ENCODE results near the gene ITGB7.
"Not testable (repeated sequence)": the region's sequence is repeated elsewhere in the genome, so short reads cannot be mapped to it uniquely, and the experiment has no call there.

ITGB7 gene

GRCh38 chr12:53179687-53180219 is 27.3 kb downstream of the ITGB7 start:
- H3K4me1 ChIP-seq (ENCODE audit: low read length): peaks cover 31% of the 10 kb centered on the region
- H3K4me3 ChIP-seq (ENCODE audit: low read length): peak overlapping the region; percentile 91
- no peaks in the 10 kb centered on the region for H3K27me3 ChIP-seq (ENCODE audit: low read depth, low read length)
- peak overlapping the region; percentile 99 for H3K4me2 ChIP-seq (ENCODE audit: low read length)
- peaks cover 27% of the 10 kb centered on the region for H3K79me2 ChIP-seq (ENCODE audit: low read length)
- peak overlapping the region; percentile 96 for H2AFZ ChIP-seq (ENCODE audit: low read depth, low read length)
- TF ChIP-seq EZH2phosphoT487 (IDR thresholded peaks at IDR 0.05; ENCODE audit: low read depth): no peak
- TF ChIP-seq CTCF (IDR thresholded peaks at IDR 0.05; ENCODE audit: low read depth, low read length): no peak
- peaks cover 26% of the 10 kb centered on the region for H3K36me3 ChIP-seq (replicated peaks; ENCODE audit: low read depth, low read length)
- peak overlapping the region; percentile 88 for H3K27ac ChIP-seq (ENCODE audit: low read length)
- no peaks in the 10 kb centered on the region for H3K9me3 ChIP-seq (ENCODE audit: insufficient read depth, low read length)
- H4K20me1 ChIP-seq (ENCODE audit: insufficient read depth, low read length): peaks cover 12% of the 10 kb centered on the region
- H3K9ac ChIP-seq (ENCODE audit: low read length): peak overlapping the region; percentile 97

- not testable (repeated sequence) for H3K4me2 ChIP-seq (ENCODE audit: low read length)
Observed at GRCh38 chr12:53178803-53179202, 28.2 kb downstream of the ITGB7 start.

GRCh38 chr12:53177447-53177846 is 29.6 kb downstream of the ITGB7 start:
- peaks cover 31% of the 10 kb centered on the region for H3K4me1 ChIP-seq (ENCODE audit: low read length)
- H3K4me3 ChIP-seq (ENCODE audit: low read length); H3K27me3 ChIP-seq (ENCODE audit: low read depth, low read length): not testable (repeated sequence)

More at GRCh38 chr12:53178803-53179202, 28.2 kb downstream of the ITGB7 start:
- not testable (repeated sequence) for H3K27ac ChIP-seq (ENCODE audit: low read length); H3K27me3 ChIP-seq (ENCODE audit: low read depth, low read length); H3K9ac ChIP-seq (ENCODE audit: low read length); H3K9me3 ChIP-seq (ENCODE audit: insufficient read depth, low read length); H2AFZ ChIP-seq (ENCODE audit: low read depth, low read length); H3K4me3 ChIP-seq (ENCODE audit: low read length)
- peaks cover 22% of the 10 kb centered on the region for H3K36me3 ChIP-seq (replicated peaks; ENCODE audit: low read depth, low read length)
- H3K79me2 ChIP-seq (ENCODE audit: low read length): peaks cover 26% of the 10 kb centered on the region
- H3K4me1 ChIP-seq (ENCODE audit: low read length): peaks cover 31% of the 10 kb centered on the region
- peaks cover 12% of the 10 kb centered on the region for H4K20me1 ChIP-seq (ENCODE audit: insufficient read depth, low read length)

GRCh38 chr12:53176750-53177149 is 30.3 kb downstream of the ITGB7 start:
- no peaks in the 10 kb centered on the region for H3K9me3 ChIP-seq (ENCODE audit: insufficient read depth, low read length)
- H2AFZ ChIP-seq (ENCODE audit: low read depth, low read length): no peak overlapping the region
- H3K27me3 ChIP-seq (ENCODE audit: low read depth, low read length): no peaks in the 10 kb centered on the region
- peaks cover 9% of the 10 kb centered on the region for H3K79me2 ChIP-seq (ENCODE audit: low read length)
- TF ChIP-seq CTCF (IDR thresholded peaks at IDR 0.05; ENCODE audit: low read depth, low read length): no peak
- TF ChIP-seq EZH2phosphoT487 (IDR thresholded peaks at IDR 0.05; ENCODE audit: low read depth): no peak
- H3K36me3 ChIP-seq (replicated peaks; ENCODE audit: low read depth, low read length): peaks cover 2% of the 10 kb centered on the region
- no peak overlapping the region for H3K4me2 ChIP-seq (ENCODE audit: low read length)
- H3K9ac ChIP-seq (ENCODE audit: low read length): no peak overlapping the region
- H3K4me1 ChIP-seq (ENCODE audit: low read length): peaks cover 24% of the 10 kb centered on the region
- no peak overlapping the region for H3K4me3 ChIP-seq (ENCODE audit: low read length)
- H3K27ac ChIP-seq (ENCODE audit: low read length): no peak overlapping the region
- peaks cover under 1% of the 10 kb centered on the region; the same call in 1 of the 2 replicates for H4K20me1 ChIP-seq (ENCODE audit: insufficient read depth, low read length)

More at GRCh38 chr12:53177447-53177846, 29.6 kb downstream of the ITGB7 start:
- peaks cover 16% of the 10 kb centered on the region for H3K79me2 ChIP-seq (ENCODE audit: low read length)
- H4K20me1 ChIP-seq (ENCODE audit: insufficient read depth, low read length); H3K36me3 ChIP-seq (replicated peaks; ENCODE audit: low read depth, low read length); H2AFZ ChIP-seq (ENCODE audit: low read depth, low read length); H3K4me2 ChIP-seq (ENCODE audit: low read length); H3K27ac ChIP-seq (ENCODE audit: low read length); H3K9ac ChIP-seq (ENCODE audit: low read length); H3K9me3 ChIP-seq (ENCODE audit: insufficient read depth, low read length): not testable (repeated sequence)

GRCh38 chr12:53174881-53175491 is 32.1 kb downstream of the ITGB7 start:
- Histone ChIP-seq H2AFZ (ENCODE audit: low read depth, low read length) (no peak overlapping the region), H3K27ac (ENCODE audit: low read length) (no peak overlapping the region), H3K4me3 (ENCODE audit: low read length) (no peak overlapping the region), H3K4me1 (ENCODE audit: low read length) (peaks cover 19% of the 10 kb centered on the region), H3K9ac (ENCODE audit: low read length) (no peak overlapping the region), H4K20me1 (ENCODE audit: insufficient read depth, low read length) (no peaks in the 10 kb centered on the region), H3K36me3 (replicated peaks; ENCODE audit: low read depth, low read length) (no peaks in the 10 kb centered on the region), H3K4me2 (ENCODE audit: low read length) (no peak overlapping the region), H3K79me2 (ENCODE audit: low read length) (no peaks in the 10 kb centered on the region), H3K27me3 (ENCODE audit: low read depth, low read length) (no peaks in the 10 kb centered on the region), H3K9me3 (ENCODE audit: insufficient read depth, low read length) (no peaks in the 10 kb centered on the region)
- TF ChIP-seq CTCF (IDR thresholded peaks at IDR 0.05; ENCODE audit: low read depth, low read length) (peak; percentile 47), EZH2phosphoT487 (IDR thresholded peaks at IDR 0.05; ENCODE audit: low read depth) (no peak)

Measured in OCI-LY3 (cell line).